NB4 (cell line): ENCODE measurements around the gene NTSR1.

Experiments used
- MYC ChIP-seq: IDR thresholded peaks from 2 replicates; pipeline ENCODE4 v1.6.1; 2011; ENCODE audit warnings: low read depth, low read length
- POLR2A ChIP-seq: IDR thresholded peaks from 2 replicates; pipeline ENCODE4 v1.6.1; 2011; ENCODE audit warnings: mild to moderate bottlenecking; ENCODE audit not compliant: insufficient read length; ENCODE audit errors: extremely low read depth
- TF ChIP-seq, protein P1 (sequence below): IDR thresholded peaks from one replicate; pipeline ENCODE4 v1.5.1; 2012; ENCODE audit warnings: low read depth, low read length

GRCh38 chr20:62811320-62811719 is 102.7 kb downstream of the NTSR1 start:
- TF ChIP-seq, protein P1, sequence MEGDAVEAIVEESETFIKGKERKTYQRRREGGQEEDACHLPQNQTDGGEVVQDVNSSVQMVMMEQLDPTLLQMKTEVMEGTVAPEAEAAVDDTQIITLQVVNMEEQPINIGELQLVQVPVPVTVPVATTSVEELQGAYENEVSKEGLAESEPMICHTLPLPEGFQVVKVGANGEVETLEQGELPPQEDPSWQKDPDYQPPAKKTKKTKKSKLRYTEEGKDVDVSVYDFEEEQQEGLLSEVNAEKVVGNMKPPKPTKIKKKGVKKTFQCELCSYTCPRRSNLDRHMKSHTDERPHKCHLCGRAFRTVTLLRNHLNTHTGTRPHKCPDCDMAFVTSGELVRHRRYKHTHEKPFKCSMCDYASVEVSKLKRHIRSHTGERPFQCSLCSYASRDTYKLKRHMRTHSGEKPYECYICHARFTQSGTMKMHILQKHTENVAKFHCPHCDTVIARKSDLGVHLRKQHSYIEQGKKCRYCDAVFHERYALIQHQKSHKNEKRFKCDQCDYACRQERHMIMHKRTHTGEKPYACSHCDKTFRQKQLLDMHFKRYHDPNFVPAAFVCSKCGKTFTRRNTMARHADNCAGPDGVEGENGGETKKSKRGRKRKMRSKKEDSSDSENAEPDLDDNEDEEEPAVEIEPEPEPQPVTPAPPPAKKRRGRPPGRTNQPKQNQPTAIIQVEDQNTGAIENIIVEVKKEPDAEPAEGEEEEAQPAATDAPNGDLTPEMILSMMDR, result no peak
- TF ChIP-seq POLR2A (no peak), MYC (no peak)
